Colonic mucosa (tissue), 4 donors: ENCODE data around the gene USP15. TPM values are rescaled to one million over a fixed set of nuclear protein-coding genes. Genes with fewer than 3 reads are reported as not detected.

Source experiments
- DNase-seq: peaks from one replicate; pipeline ENCODE4 v3.0.0-alpha.2; 2020
- H3K27ac ChIP-seq: fragments of 200-600 bp; one replicate; pipeline ENCODE4 v1.8.0; 2021
- H3K27me3 ChIP-seq: fragments of 200-600 bp; one replicate; pipeline ENCODE4 v1.8.0; 2021
- H3K36me3 ChIP-seq: fragments of 200-600 bp; one replicate; pipeline ENCODE4 v1.8.0; 2021
- H3K4me1 ChIP-seq: fragments of 200-600 bp; one replicate; pipeline ENCODE4 v1.8.0; 2021; ENCODE audit warnings: mild to moderate bottlenecking
- H3K4me3 ChIP-seq: fragments of 200-600 bp; one replicate; pipeline ENCODE4 v1.8.0; 2021
- H3K9ac ChIP-seq, 2 donors: one replicate each; pipeline ENCODE4 v1.7.0; 2013; ENCODE audit warnings: control low read depth in 2 of 2, low read depth in 2 of 2, low read length in 2 of 2
- H3K9me3 ChIP-seq: fragments of 200-600 bp; one replicate; pipeline ENCODE4 v1.8.0; 2021
- CTCF ChIP-seq: fragments of 200-600 bp; IDR thresholded peaks from one replicate; pipeline ENCODE4 v1.8.0; 2022; ENCODE audit warnings: antibody characterized with exemption, mild to moderate bottlenecking
- intact Hi-C: fragments of 100-400 bp; cut with DNase I; formaldehyde crosslinking; loops from one replicate; pipeline ENCODE4 v1.14.1; 2022
- total RNA-seq, 2 donors: library from RNA; stranded (reverse); fragmentation: NEBNext Ultra II Directional in 1 of 2; extraction: Animal tissue kit (Norgen Biotek cat#: 25700) in 1 of 2; gene quantifications; one replicate each; pipeline ENCODE4 v1.2.1, GENCODE V29; 2021
- donor health status: healthy.
- donor health status: DM: no; HTN: no; CAD: no.
- donor health status: DM: no; HTN: no; CAD: no.

USP15 gene
- total RNA-seq, 2 donors from 2014 or later = 50.3 to 63.0 TPM

- Histone ChIP-seq H3K9me3 (no peaks in the 10 kb centered on the region), H3K27ac (no peak overlapping the region), H3K4me1 (no peaks in the 10 kb centered on the region), H3K9ac (no peak overlapping the region), H3K27me3 (no peaks in the 10 kb centered on the region), H3K36me3 (no peaks in the 10 kb centered on the region), H3K4me3 (no peak overlapping the region)
- no peak for TF ChIP-seq CTCF
- no peak for DNase-seq
- intact Hi-C loops = no loop called here
Measured at GRCh38 chr12:62409068-62409467, 148.9 kb downstream of the USP15 start.

GRCh38 chr12:62414180-62414579, 154.0 kb downstream of the USP15 start:
- H3K9me3 ChIP-seq = no peaks in the 10 kb centered on the region
- TF ChIP-seq CTCF = no peak
- no peak overlapping the region for H3K27ac ChIP-seq
- H3K4me1 ChIP-seq = no peaks in the 10 kb centered on the region
- intact Hi-C loops = no loop called here
- DNase-seq = no peak
- no peak overlapping the region for H3K9ac ChIP-seq
- no peaks in the 10 kb centered on the region for H3K27me3 ChIP-seq
- H3K4me3 ChIP-seq = no peak overlapping the region
- no peaks in the 10 kb centered on the region for H3K36me3 ChIP-seq

GRCh38 chr12:62426089-62426488, 165.9 kb downstream of the USP15 start:
- no peaks in the 10 kb centered on the region for H3K36me3 ChIP-seq

GRCh38 chr12:62429457-62429856, 169.3 kb downstream of the USP15 start:
- DNase-seq = no peak
- H3K27ac ChIP-seq = no peak overlapping the region
- no peak overlapping the region for H3K9ac ChIP-seq
- TF ChIP-seq CTCF = no peak
- H3K9me3 ChIP-seq = no peaks in the 10 kb centered on the region
- intact Hi-C loops = no loop called here
- no peaks in the 10 kb centered on the region for H3K4me1 ChIP-seq
- no peaks in the 10 kb centered on the region for H3K27me3 ChIP-seq
- no peak overlapping the region for H3K4me3 ChIP-seq
- no peaks in the 10 kb centered on the region for H3K36me3 ChIP-seq

More at GRCh38 chr12:62426089-62426488, 165.9 kb downstream of the USP15 start:
- Histone ChIP-seq H3K4me1 (no peaks in the 10 kb centered on the region), H3K9ac (no peak overlapping the region), H3K27me3 (no peaks in the 10 kb centered on the region), H3K9me3 (no peaks in the 10 kb centered on the region), H3K27ac (no peak overlapping the region), H3K4me3 (no peak overlapping the region)
- TF ChIP-seq CTCF = no peak
- no peak for DNase-seq
- intact Hi-C loops = no loop called here

- DNase-seq = no peak
- H3K9me3 ChIP-seq = no peaks in the 10 kb centered on the region
- H3K36me3 ChIP-seq = no peaks in the 10 kb centered on the region
- H3K27me3 ChIP-seq = no peaks in the 10 kb centered on the region
- no peak overlapping the region for H3K27ac ChIP-seq
- no peaks in the 10 kb centered on the region for H3K4me1 ChIP-seq
- intact Hi-C loops = loop anchor here (5.0 kb wide), 2 partner anchors 138 to 363 kb away; no protein-coding TSS in a partner anchor
- H3K9ac ChIP-seq = peak overlapping the region in 1 of 2 donors; percentile 35
- no peak for TF ChIP-seq CTCF
- peak overlapping the region; percentile 42 for H3K4me3 ChIP-seq
Measured at GRCh38 chr12:62434494-62435302, 174.5 kb downstream of the USP15 start.
